Measurements from ENCODE around the gene KRT37.

DNA sequence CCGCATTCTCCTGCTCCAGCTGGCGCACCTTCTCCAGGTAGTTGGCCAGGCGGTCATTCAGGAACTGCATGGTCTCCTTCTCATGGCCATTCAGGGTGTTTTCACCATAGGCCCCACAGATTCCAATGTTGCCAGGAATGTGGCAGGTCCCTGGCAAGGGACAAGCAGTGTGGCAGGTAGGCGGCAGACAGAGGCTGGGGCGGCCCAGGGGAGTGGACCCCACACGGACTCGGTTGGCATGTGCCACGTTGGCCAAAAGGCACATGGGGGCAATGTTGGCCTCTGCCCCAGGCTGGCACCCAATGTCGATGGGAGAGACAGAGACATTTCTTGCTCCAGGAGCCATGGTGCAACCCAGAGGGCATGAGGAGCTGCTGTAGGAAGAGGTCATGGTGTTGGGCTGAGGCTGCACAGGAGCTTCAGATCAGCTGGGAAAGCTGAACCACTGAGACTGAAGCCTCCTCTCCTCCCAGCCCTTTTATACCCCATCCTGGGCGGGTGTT lies 16.2 kb upstream of the KRT37 start, which contains the start of gene KRT38:
- TF ChIP-seq ISL1 (CRISPR knock-in tag; IDR thresholded peaks at IDR 0.05), result no peak
- TF ChIP-seq OSR1 (CRISPR knock-in tag; IDR thresholded peaks at IDR 0.05), result no peak
- no peak for TF ChIP-seq PPARA (CRISPR knock-in tag; IDR thresholded peaks at IDR 0.05; ENCODE audit: borderline replicate concordance)
- TF ChIP-seq GLIS3 (CRISPR knock-in tag; IDR thresholded peaks at IDR 0.05), result no peak
- no peak for TF ChIP-seq CSRNP3 (CRISPR knock-in tag; IDR thresholded peaks at IDR 0.05)
- no peak for TF ChIP-seq BACH2 (CRISPR knock-in tag; IDR thresholded peaks at IDR 0.05; ENCODE audit: borderline replicate concordance)
- no peak for TF ChIP-seq ZNF8 (CRISPR knock-in tag; IDR thresholded peaks at IDR 0.05)
- no peak for TF ChIP-seq ZC3H10 (CRISPR knock-in tag; IDR thresholded peaks at IDR 0.05)
- TF ChIP-seq PATZ1 (CRISPR knock-in tag; IDR thresholded peaks at IDR 0.05; ENCODE audit: borderline replicate concordance), result no peak
- no peak for TF ChIP-seq ZFP30 (CRISPR knock-in tag; IDR thresholded peaks at IDR 0.05)
